Endothelial cell of umbilical vein (primary cell): ENCODE results near the gene KIAA2012. TPM values are rescaled to one million over a fixed set of nuclear protein-coding genes. Genes with fewer than 3 reads are reported as not detected.

ENCODE experiments used
- BruUV-seq: library from RNA; stranded (reverse); fragments of 400-500 nt; replicated peaks from 2 replicates; lab custom pipeline; 2021; lab: Mats Ljungman, UMichigan
- CTCF ChIA-PET: fragments of 300-600, 350-600 bp; sonication (Branson Sonifier 250); formaldehyde crosslinking; loops from one replicate; lab custom pipeline; 2021; ENCODE audit warnings: antibody characterized with exemption, inconsistent platforms; lab: Charles Lee
- POLR2A ChIA-PET: fragments of 300-600, 350-600 bp; sonication (Branson Sonifier 250); formaldehyde crosslinking; loops from one replicate; lab custom pipeline; 2021; ENCODE audit warnings: antibody characterized with exemption, inconsistent platforms; lab: Charles Lee
- DNase-seq: peaks from one replicate; pipeline ENCODE4 v3.0.0-alpha.2; 2011; ENCODE audit warnings: low read depth, low spot score
- FAIRE-seq: peaks from 2 replicates; lab custom pipeline; 2011; peaks lifted over from hg19 to GRCh38; lab: Jason Lieb, UNC
- H2AFZ ChIP-seq: 2 replicates; pipeline ENCODE4 v1.6.0; 2012; ENCODE audit warnings: low read depth, low read length, control low read depth, inconsistent platforms
- H3K27ac ChIP-seq: 2 replicates; pipeline ENCODE4 v1.5.1; 2011; ENCODE audit warnings: low read depth, mild to moderate bottlenecking, control low read depth, low read length, moderate library complexity; ENCODE audit not compliant: insufficient read depth
- H3K27me3 ChIP-seq, 2 experiments: 2 replicates each; pipeline versions ENCODE4 v1.6.0 to v1.6.1; 2011; ENCODE audit warnings: low read length in 2 of 2, mixed read lengths in 1 of 2; ENCODE audit not compliant: control insufficient read depth in 2 of 2, insufficient read depth in 2 of 2
- H3K36me3 ChIP-seq, 2 experiments: 2 replicates in 1 of 2; 3 replicates in 1 of 2; pipeline ENCODE4 v1.5.1; 2011; ENCODE audit warnings: low read length in 2 of 2, mild to moderate bottlenecking in 1 of 2, moderate library complexity in 1 of 2; ENCODE audit not compliant: control insufficient read depth in 2 of 2, insufficient read depth in 2 of 2; ENCODE audit errors: extremely low read depth in 1 of 2
- H3K4me1 ChIP-seq: 3 replicates; pipeline ENCODE4 v1.5.1; 2011; ENCODE audit warnings: mild to moderate bottlenecking, low read length; ENCODE audit not compliant: control insufficient read depth, insufficient read depth; ENCODE audit errors: extremely low read depth
- H3K4me2 ChIP-seq: 2 replicates; pipeline ENCODE4 v1.6.1; 2011; ENCODE audit warnings: low read length, control low read depth, mixed read lengths; ENCODE audit not compliant: insufficient read depth
- H3K4me3 ChIP-seq, 3 experiments: fragments of 200-600 bp in 1 of 3; sonication (generic), shearing (Covaris generic) in 1 of 3; replicated peaks in 1 of 3; 2 replicates each; pipeline ENCODE4 v1.5.1; 2011 to 2016; ENCODE audit warnings: control low read depth in 3 of 3, low read length in 3 of 3, mild to moderate bottlenecking in 2 of 3, inconsistent platforms in 1 of 3, low read depth in 1 of 3, moderate library complexity in 1 of 3; ENCODE audit not compliant: insufficient read depth in 1 of 3
- H3K79me2 ChIP-seq: 2 replicates; pipeline ENCODE4 v1.6.0; 2012; ENCODE audit warnings: low read length, inconsistent platforms; ENCODE audit not compliant: control insufficient read depth, insufficient read depth
- H3K9ac ChIP-seq: replicated peaks from 2 replicates; pipeline ENCODE3; 2011; ENCODE audit warnings: low read length, control low read depth; ENCODE audit not compliant: insufficient read depth; ENCODE audit errors: extremely low read depth
- H3K9me1 ChIP-seq: replicated peaks from 3 replicates; pipeline ENCODE4 v1.6.0; 2011; ENCODE audit warnings: mild to moderate bottlenecking, low read length; ENCODE audit not compliant: control insufficient read depth, insufficient read depth; ENCODE audit errors: extremely low read depth
- H3K9me3 ChIP-seq: replicated peaks from 2 replicates; pipeline ENCODE4 v1.5.1; 2012; ENCODE audit warnings: low read length, inconsistent platforms; ENCODE audit not compliant: control insufficient read depth, insufficient read depth
- H4K20me1 ChIP-seq: replicated peaks from 2 replicates; pipeline ENCODE3; 2011; ENCODE audit warnings: mild to moderate bottlenecking, low read length; ENCODE audit not compliant: control insufficient read depth, insufficient read depth; ENCODE audit errors: extremely low read depth
- EZH2 ChIP-seq: IDR thresholded peaks from 2 replicates; pipeline ENCODE4 v1.6.1; 2012; ENCODE audit warnings: borderline replicate concordance, low read depth, mild to moderate bottlenecking, moderate library complexity, low read length, inconsistent platforms; ENCODE audit not compliant: severe bottlenecking
- FOS ChIP-seq: IDR thresholded peaks from 2 replicates; pipeline ENCODE4 v1.6.1; 2011; ENCODE audit warnings: mild to moderate bottlenecking, low read length, moderate library complexity, borderline replicate concordance; ENCODE audit not compliant: insufficient read depth
- GATA2 ChIP-seq: IDR thresholded peaks from 2 replicates; pipeline ENCODE4 v1.7.0; 2011; ENCODE audit warnings: low read depth, mild to moderate bottlenecking, moderate library complexity, mixed read lengths, low read length; ENCODE audit not compliant: insufficient read length, insufficient read depth
- JUN ChIP-seq: IDR thresholded peaks from 2 replicates; pipeline ENCODE4 v1.6.1; 2011; ENCODE audit warnings: borderline replicate concordance, low read depth; ENCODE audit not compliant: insufficient read length, insufficient read depth
- MYC ChIP-seq: IDR thresholded peaks from one replicate; pipeline ENCODE4 v1.6.1; 2011; ENCODE audit warnings: mild to moderate bottlenecking, low read depth, low read length
- POLR2A ChIP-seq: IDR thresholded peaks from 2 replicates; pipeline ENCODE4 v1.6.1; 2012; ENCODE audit warnings: low read depth, mild to moderate bottlenecking, control low read depth, low read length
- POLR2AphosphoS5 ChIP-seq: IDR thresholded peaks from 2 replicates; pipeline ENCODE4 v1.6.1; 2012; ENCODE audit warnings: low read depth, mild to moderate bottlenecking, control low read depth, low read length, moderate library complexity; ENCODE audit not compliant: insufficient read depth
- dilution Hi-C: fragments of 300-500 bp; cut with MboI; formaldehyde crosslinking; loops from one replicate; pipeline ENCODE4 v1.15.0; 2019; ENCODE audit warnings: low sequenced_read_pairs; ENCODE audit not compliant: extremely low pct_ligation_motif_present
- intact Hi-C: fragments of 100-400 bp; cut with micrococcal nuclease; formaldehyde crosslinking; loops from one replicate; pipeline ENCODE4 v1.10.0; 2022
- polyA plus RNA-seq, 4 experiments: library from polyadenylated mRNA; depleted of rRNA in 3 of 4; stranded (reverse) in 3 of 4; unstranded in 1 of 4; fragments of >200 nt; gene quantifications; 2 replicates each; pipeline versions ENCODE4 v1.2.1 to v1.2.3, GENCODE V29; 2011 to 2012; ENCODE audit warnings: missing spikeins in 1 of 4
- total RNA-seq: library from RNA; stranded (reverse); gene quantifications from 2 replicates; pipeline ENCODE4 v1.2.3, GENCODE V29; 2021
- TF ChIP-seq, protein P1 (sequence below), 2 donors: IDR thresholded peaks; 1 replicate in 1 of 2; 2 replicates in 1 of 2; pipeline ENCODE4 v1.5.1; 2011; ENCODE audit warnings: low read length in 2 of 2, mild to moderate bottlenecking in 2 of 2, moderate library complexity in 2 of 2, control low read depth in 1 of 2, inconsistent platforms in 1 of 2, low read depth in 1 of 2; ENCODE audit not compliant: insufficient read depth in 1 of 2; ENCODE audit errors: extremely low read depth in 1 of 2
- TF ChIP-seq, protein P2 (sequence below): IDR thresholded peaks from 2 replicates; pipeline ENCODE4 v1.6.1; 2011; ENCODE audit not compliant: insufficient read depth, insufficient read length

Gene KIAA2012
- total and polyA plus RNA-seq, 2 donors (not counting 3 experiments of a cell fraction or from before 2014, with no cell fraction given): not detected

DNA sequence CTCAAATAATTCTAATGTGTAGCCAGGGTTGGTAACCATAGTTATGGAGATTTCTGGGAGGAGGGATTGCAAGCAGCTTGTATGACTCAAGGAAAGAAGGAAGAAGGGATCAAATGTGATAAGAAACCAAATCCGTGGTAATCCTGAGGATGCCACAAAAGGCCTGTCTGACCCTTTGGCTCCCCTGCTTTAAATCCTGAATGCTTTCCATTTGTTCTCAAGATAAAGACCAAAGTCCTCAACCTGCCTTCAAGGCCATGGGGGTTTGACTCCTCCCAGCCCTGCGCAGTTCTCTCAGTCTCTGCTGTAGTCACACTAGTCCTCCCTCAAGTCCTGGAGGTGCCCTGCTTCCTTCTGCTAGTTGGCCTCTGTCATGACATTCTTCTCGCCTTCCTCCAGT is 91.4 kb downstream of the KIAA2012 start:
- CTCF ChIA-PET: interaction anchor here (0.6 to 4.1 kb wide), 2 partner anchors 14 to 244 kb away, joined by 4 to 15 read pairs; no protein-coding TSS in a partner anchor
- FAIRE-seq (no peak), DNase-seq (no peak)
- Histone ChIP-seq H3K4me3 (no peak overlapping the region), H3K9ac (no peak overlapping the region), H3K36me3 (no peaks in the 10 kb centered on the region), H3K9me3 (no peaks in the 10 kb centered on the region), H3K79me2 (no peaks in the 10 kb centered on the region), H3K27me3 (peaks cover 0 to 5% of the 10 kb centered on the region in 2 experiments), H3K9me1 (no peaks in the 10 kb centered on the region), H4K20me1 (no peaks in the 10 kb centered on the region), H3K27ac (no peak overlapping the region), H2AFZ (no peak overlapping the region), H3K4me1 (no peaks in the 10 kb centered on the region), H3K4me2 (no peak overlapping the region)
- POLR2A ChIA-PET: no interaction called here
- dilution Hi-C loops (no loop called here), intact Hi-C loops (no loop called here)
- TF ChIP-seq JUN: no peak
- TF ChIP-seq POLR2A: no peak
- no peak for TF ChIP-seq MYC
- TF ChIP-seq, protein P1, sequence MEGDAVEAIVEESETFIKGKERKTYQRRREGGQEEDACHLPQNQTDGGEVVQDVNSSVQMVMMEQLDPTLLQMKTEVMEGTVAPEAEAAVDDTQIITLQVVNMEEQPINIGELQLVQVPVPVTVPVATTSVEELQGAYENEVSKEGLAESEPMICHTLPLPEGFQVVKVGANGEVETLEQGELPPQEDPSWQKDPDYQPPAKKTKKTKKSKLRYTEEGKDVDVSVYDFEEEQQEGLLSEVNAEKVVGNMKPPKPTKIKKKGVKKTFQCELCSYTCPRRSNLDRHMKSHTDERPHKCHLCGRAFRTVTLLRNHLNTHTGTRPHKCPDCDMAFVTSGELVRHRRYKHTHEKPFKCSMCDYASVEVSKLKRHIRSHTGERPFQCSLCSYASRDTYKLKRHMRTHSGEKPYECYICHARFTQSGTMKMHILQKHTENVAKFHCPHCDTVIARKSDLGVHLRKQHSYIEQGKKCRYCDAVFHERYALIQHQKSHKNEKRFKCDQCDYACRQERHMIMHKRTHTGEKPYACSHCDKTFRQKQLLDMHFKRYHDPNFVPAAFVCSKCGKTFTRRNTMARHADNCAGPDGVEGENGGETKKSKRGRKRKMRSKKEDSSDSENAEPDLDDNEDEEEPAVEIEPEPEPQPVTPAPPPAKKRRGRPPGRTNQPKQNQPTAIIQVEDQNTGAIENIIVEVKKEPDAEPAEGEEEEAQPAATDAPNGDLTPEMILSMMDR (IDR thresholded peaks at IDR 0.05; ENCODE audit: extremely low read depth in 1 of 2, insufficient read depth in 1 of 2, low read depth in 1 of 2, low read length in 2 of 2): no peak
- TF ChIP-seq POLR2AphosphoS5: no peak
- TF ChIP-seq FOS: no peak
- no peak for TF ChIP-seq GATA2
- TF ChIP-seq, protein P2, sequence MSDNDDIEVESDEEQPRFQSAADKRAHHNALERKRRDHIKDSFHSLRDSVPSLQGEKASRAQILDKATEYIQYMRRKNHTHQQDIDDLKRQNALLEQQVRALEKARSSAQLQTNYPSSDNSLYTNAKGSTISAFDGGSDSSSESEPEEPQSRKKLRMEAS: no peak
- no peak for TF ChIP-seq EZH2
- no TSS peak for BruUV-seq
